Kidney tubule cell (primary cell): ENCODE data around the gene DPP4.

ENCODE experiments used
- DNase-seq: peaks from one replicate; pipeline ENCODE4 v3.0.0-alpha.2; 2018; ENCODE audit warnings: low spot score

Gene DPP4

GRCh38 chr2:162017233-162017632 lies 56.8 kb downstream of the DPP4 start:
- DNase-seq, result no peak

- DNase-seq, result no peak
Observed at GRCh38 chr2:162016080-162016479, 57.9 kb downstream of the DPP4 start.

GRCh38 chr2:162014751-162015150 lies 59.3 kb downstream of the DPP4 start:
- no peak for DNase-seq

- no peak for DNase-seq
Observed at GRCh38 chr2:162013514-162014475, 60.2 kb downstream of the DPP4 start.

- DNase-seq, result no peak
Observed at GRCh38 chr2:162012565-162013058, 61.4 kb downstream of the DPP4 start.

GRCh38 chr2:162011706-162012564 lies 62.1 kb downstream of the DPP4 start:
- DNase-seq, result no peak

GRCh38 chr2:162009543-162009942 lies 64.5 kb downstream of the DPP4 start:
- no peak for DNase-seq

- DNase-seq, result no peak
Observed at GRCh38 chr2:162007447-162008040, 66.5 kb downstream of the DPP4 start.

GRCh38 chr2:162006337-162006736 lies 67.7 kb downstream of the DPP4 start:
- DNase-seq, result no peak

- DNase-seq, result no peak
Observed at GRCh38 chr2:162004031-162004430, 70.0 kb downstream of the DPP4 start.

- DNase-seq, result no peak
Observed at GRCh38 chr2:162002623-162003235, 71.3 kb downstream of the DPP4 start.

- DNase-seq, result no peak
Observed at GRCh38 chr2:162000431-162000830, 73.6 kb downstream of the DPP4 start.

GRCh38 chr2:161999321-161999720 lies 74.7 kb downstream of the DPP4 start:
- DNase-seq, result no peak

- no peak for DNase-seq
Observed at GRCh38 chr2:161998857-161999256, 75.2 kb downstream of the DPP4 start.

GRCh38 chr2:161997916-161998471 lies 76.0 kb downstream of the DPP4 start:
- no peak for DNase-seq

- no peak for DNase-seq
Observed at GRCh38 chr2:161995553-161996016, 78.4 kb downstream of the DPP4 start.

GRCh38 chr2:161994761-161995520 lies 79.1 kb downstream of the DPP4 start:
- DNase-seq, result no peak

- DNase-seq, result no peak
Observed at GRCh38 chr2:161992531-161992930, 81.5 kb downstream of the DPP4 start.

- DNase-seq, result no peak
Observed at GRCh38 chr2:161991991-161992390, 82.0 kb downstream of the DPP4 start.

GRCh38 chr2:161990741-161991140 lies 83.3 kb downstream of the DPP4 start:
- DNase-seq, result peak; percentile 78

GRCh38 chr2:161990036-161990435 lies 84.0 kb downstream of the DPP4 start:
- no peak for DNase-seq
